GM12878 (cell line): ENCODE results near the gene DENND1A.

ENCODE experiments used
- CEBPB ChIP-seq, 2 experiments: fragments of 150-350 bp in 1 of 2; IDR thresholded peaks; 2 replicates each; pipeline ENCODE4 v1.6.1; 2012 to 2014; ENCODE audit warnings: low read depth in 2 of 2, low read length in 2 of 2, borderline replicate concordance in 1 of 2, inconsistent platforms in 1 of 2
- CHD2 ChIP-seq: IDR thresholded peaks from 2 replicates; pipeline ENCODE4 v1.6.1; 2011; ENCODE audit warnings: low read depth, low read length, improper control_type of control experiment, borderline replicate concordance
- EP300 ChIP-seq, 2 experiments: fragments of 150-350 bp in 1 of 2; IDR thresholded peaks; 2 replicates each; pipeline ENCODE4 v1.6.1; 2011 to 2012; ENCODE audit warnings: low read depth in 2 of 2, low read length in 2 of 2, borderline replicate concordance in 1 of 2, improper control_type of control experiment in 1 of 2, inconsistent platforms in 1 of 2; ENCODE audit not compliant: control insufficient read depth in 1 of 2
- ESRRA ChIP-seq: IDR thresholded peaks from 2 replicates; pipeline ENCODE4 v1.6.1; 2012; ENCODE audit warnings: mild to moderate bottlenecking, low read length, improper control_type of control experiment
- FOXM1 ChIP-seq: IDR thresholded peaks from 2 replicates; pipeline ENCODE4 v1.6.1; 2012; ENCODE audit warnings: low read depth, mild to moderate bottlenecking, inconsistent platforms, low read length, moderate library complexity
- MXI1 ChIP-seq: fragments of 150-350 bp; IDR thresholded peaks from 2 replicates; pipeline ENCODE4 v1.6.1; 2011; ENCODE audit warnings: low read depth, mild to moderate bottlenecking, inconsistent platforms, low read length, improper control_type of control experiment
- NRF1 ChIP-seq: conservative IDR thresholded peaks from 2 replicates; pipeline ENCODE4 v1.6.1; 2011; ENCODE audit warnings: mild to moderate bottlenecking, low read depth, low read length, improper control_type of control experiment
- PAX5 ChIP-seq: IDR thresholded peaks from 2 replicates; pipeline ENCODE4 v1.6.1; 2011; ENCODE audit warnings: low read depth, low read length, borderline replicate concordance
- POLR2AphosphoS5 ChIP-seq: IDR thresholded peaks from 2 replicates; pipeline ENCODE4 v1.6.1; 2011; ENCODE audit warnings: mild to moderate bottlenecking, low read length, inconsistent platforms
- SMC3 ChIP-seq: IDR thresholded peaks from 2 replicates; pipeline ENCODE4 v1.6.1; 2011; ENCODE audit warnings: low read length, improper control_type of control experiment, borderline replicate concordance

- TF ChIP-seq EP300 (IDR thresholded peaks at IDR 0.05; ENCODE audit: borderline replicate concordance in 1 of 2, control insufficient read depth in 1 of 2, low read depth in 2 of 2, low read length in 2 of 2) (no peak), POLR2AphosphoS5 (no peak), MXI1 (no peak), NRF1 (no peak), CEBPB (IDR thresholded peaks at IDR 0.05; ENCODE audit: borderline replicate concordance in 1 of 2, low read depth in 2 of 2, low read length in 2 of 2) (no peak), FOXM1 (no peak), SMC3 (no peak), CHD2 (no peak), PAX5 (no peak), ESRRA (no peak)
Observed at GRCh38 chr9:123658792-123659191, 271.1 kb downstream of the DENND1A start.
